ENCODE results near the gene SPRYD3. TPM values are rescaled to one million over a fixed set of nuclear protein-coding genes. Genes with fewer than 3 reads are reported as not detected.

The SPRYD3 gene
- total RNA-seq, 2 experiments from 2014 or later = 33.9 to 36.5 TPM

DNA sequence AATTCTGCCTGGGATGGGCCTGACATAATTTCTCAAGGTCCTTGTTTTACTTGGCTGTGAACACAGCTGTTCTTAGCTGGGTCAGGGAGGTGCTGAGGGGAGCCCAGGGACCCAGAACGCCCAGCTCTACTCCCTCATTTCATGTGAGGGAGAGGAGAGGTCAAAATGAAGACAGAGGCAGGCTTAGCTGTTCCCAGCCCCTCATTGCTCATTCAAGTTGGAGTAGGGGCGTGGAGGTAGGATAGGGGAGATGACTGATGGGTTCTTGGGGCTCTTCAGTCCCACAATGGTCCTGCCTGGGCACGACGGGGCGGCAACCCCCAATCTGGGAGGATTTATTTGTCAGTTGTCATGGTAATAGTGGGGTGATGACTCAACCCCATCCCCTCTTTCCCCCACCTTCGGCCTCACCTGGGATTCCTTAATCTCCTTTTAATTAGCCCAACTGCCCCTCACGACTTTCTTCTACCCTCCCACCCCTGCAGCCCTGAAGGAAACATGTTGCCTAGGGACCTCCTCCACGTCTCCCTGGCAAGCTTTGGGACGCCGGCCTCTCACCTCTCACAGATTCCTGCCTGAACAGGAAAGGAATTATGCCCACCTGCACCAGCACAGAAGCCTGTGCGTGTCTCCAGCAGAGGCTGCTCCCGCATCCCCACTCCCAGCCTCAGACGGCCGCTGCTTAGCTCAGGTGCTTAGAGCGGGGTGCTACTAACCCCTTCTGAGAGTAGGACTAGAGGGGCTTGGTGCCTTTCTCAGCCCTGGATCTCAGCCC is 10.2 kb downstream of the SPRYD3 start:
- POLR2A ChIA-PET = no interaction called here
- CTCF ChIA-PET = interaction anchor here (0.6 to 11.7 kb wide), 5 partner anchors 9 to 192 kb away, joined by 4 to 179 read pairs (median 56); partner anchors contain the start of genes IGFBP6, SOAT2, SPRYD3 and TNS2

- ChIA-PET POLR2A (no interaction called here), CTCF (interaction anchor here (1.8 to 11.7 kb wide), 6 partner anchors 10 to 32 kb away, joined by 4 to 179 read pairs (median 44); partner anchors contain the start of genes IGFBP6, SOAT2, SPRYD3 and TNS2)
Measured at GRCh38 chr12:53067993-53068770, 11.0 kb downstream of the SPRYD3 start.

DNA sequence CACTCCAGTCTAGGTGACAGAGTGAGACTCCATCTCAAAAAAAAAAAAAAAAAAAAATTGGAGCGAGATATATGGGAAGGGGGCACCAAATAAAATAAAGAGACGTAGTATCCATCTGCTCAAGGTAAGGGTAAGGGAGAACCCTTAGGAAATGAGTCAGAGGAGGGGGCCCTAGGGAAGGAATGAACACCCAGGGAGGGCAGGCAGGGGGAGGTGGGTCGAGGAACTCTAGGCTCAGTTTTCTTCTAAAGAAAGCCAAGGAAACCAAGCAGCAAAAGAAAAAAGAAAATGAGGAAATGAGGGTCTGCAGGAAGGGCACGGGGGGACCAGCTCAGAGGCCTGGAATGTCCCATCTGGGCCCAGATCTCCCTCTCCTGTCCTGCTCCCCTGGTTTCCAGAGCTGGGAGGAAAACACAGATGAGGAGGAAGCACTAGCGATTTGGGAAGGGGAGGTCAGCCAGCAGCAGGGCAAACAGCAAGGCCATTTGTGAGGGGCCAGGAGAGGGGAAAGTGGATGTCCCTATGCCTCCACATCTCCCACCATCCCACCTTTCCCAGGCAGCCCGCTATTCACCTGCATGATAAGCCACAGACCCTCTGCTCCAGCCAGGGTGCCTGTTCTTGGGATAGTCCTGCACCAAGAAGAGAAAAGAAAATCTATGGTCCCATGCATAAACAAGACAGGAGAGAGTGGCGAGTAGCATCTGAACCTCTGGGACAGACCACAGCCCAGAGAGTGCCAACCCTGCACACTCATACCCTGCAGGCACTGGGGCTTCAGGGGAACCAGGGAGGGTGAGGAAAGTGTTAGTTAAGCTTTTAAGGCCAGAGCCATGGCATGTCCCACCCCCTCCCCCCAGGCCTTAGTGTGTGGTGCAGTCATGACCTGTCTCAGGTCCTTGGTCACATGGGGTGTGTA is 11.9 kb downstream of the SPRYD3 start:
- ChIA-PET POLR2A (interaction anchor here (1.1 to 1.3 kb wide), 2 partner anchors 12 to 36 kb away, joined by 3 to 6 read pairs; partner anchors contain the start of genes SOAT2 and SPRYD3), CTCF (interaction anchor here (0.8 to 11.7 kb wide), 10 partner anchors 10 to 277 kb away, joined by 4 to 179 read pairs (median 15); partner anchors contain the start of genes IGFBP6, SOAT2, SPRYD3 and TNS2)

DNA sequence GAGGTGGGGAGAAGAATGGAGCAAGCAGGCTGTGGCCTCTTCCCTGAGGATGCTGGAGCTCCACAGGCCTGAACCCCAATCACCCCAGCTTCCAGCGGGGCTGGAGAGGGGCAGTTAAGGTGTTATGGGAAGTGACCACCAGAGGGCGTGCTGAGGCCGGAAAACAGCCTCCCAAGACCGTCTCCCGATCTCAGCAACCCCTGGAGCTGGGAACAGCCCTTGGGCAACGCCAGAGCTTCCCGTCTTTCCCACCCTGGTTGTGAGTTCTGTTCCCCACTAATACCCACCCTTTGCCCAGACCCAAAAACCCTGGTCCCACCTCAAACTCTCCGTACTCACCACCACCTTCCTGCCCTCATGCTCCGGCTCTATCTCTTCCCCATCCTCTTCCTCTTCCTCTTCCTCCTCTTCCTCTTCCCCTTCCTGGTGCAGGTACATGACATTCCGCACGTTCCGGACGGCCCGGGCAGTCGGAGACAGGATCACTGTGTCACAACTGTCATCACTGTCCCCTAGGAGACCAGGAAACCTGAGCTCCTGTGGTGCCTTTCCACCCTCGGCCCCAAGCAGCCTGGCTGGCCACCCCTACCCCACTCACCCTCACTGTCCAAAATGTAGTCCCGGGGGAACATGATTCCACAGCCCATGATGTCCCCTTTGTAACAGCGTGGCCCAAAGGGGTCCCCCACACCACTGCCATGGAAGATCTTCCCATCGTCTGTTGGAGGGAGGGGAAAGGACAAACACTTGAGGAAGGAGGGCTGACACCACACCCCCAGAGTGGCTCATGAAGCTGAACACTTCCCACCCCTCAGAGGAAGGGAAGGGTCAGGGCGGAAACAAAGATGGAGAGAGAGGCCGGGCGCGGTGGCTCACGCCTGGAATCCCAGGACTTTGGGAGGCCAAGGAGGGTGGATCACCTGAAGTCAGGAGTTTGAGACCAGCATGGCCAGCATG is 12.9 kb downstream of the SPRYD3 start:
- ChIA-PET POLR2A (interaction anchor here (0.7 to 1.3 kb wide), 3 partner anchors 13 to 37 kb away, joined by 3 to 6 read pairs (median 3); partner anchors contain the start of genes SOAT2 and SPRYD3), CTCF (interaction anchor here (0.6 to 11.7 kb wide), 25 partner anchors 8 to 355 kb away, joined by 3 to 179 read pairs (median 4); partner anchors contain the start of genes IGFBP6, MYG1, SOAT2 and SPRYD3)

- ChIA-PET CTCF (interaction anchor here (0.7 to 11.7 kb wide), 18 partner anchors 9 to 356 kb away, joined by 3 to 179 read pairs (median 6); partner anchors contain the start of genes IGFBP6, MYG1, SOAT2 and SPRYD3), POLR2A (interaction anchor here (0.7 kb wide), 1 partner anchor 34 kb away, joined by 3 read pairs; no protein-coding TSS in a partner anchor)
Measured at GRCh38 chr12:53065470-53065869, 13.7 kb downstream of the SPRYD3 start.

- POLR2A ChIA-PET = interaction anchor here (0.7 kb wide), 1 partner anchor 34 kb away, joined by 3 read pairs; no protein-coding TSS in a partner anchor
Measured at GRCh38 chr12:53064613-53065436, 14.4 kb downstream of the SPRYD3 start.

GRCh38 chr12:53063708-53064612 is 15.2 kb downstream of the SPRYD3 start:
- ChIA-PET CTCF (interaction anchor here (0.9 to 11.7 kb wide), 6 partner anchors 11 to 260 kb away, joined by 3 to 179 read pairs (median 36); partner anchors contain the start of genes IGFBP6, SOAT2, SPRYD3 and TNS2), POLR2A (no interaction called here)

More at GRCh38 chr12:53064613-53065436, 14.4 kb downstream of the SPRYD3 start:
- CTCF ChIA-PET = interaction anchor here (0.8 to 11.7 kb wide), 12 partner anchors 11 to 260 kb away, joined by 3 to 179 read pairs (median 8); partner anchors contain the start of genes IGFBP6, SOAT2, SPRYD3 and TNS2

- CTCF ChIA-PET = interaction anchor here (6.0 to 11.7 kb wide), 2 partner anchors 10 to 37 kb away, joined by 56 to 179 read pairs; partner anchors contain the start of genes IGFBP6, SOAT2 and TNS2
- POLR2A ChIA-PET = no interaction called here
Measured at GRCh38 chr12:53062977-53063707, 16.0 kb downstream of the SPRYD3 start.

- CTCF ChIA-PET = interaction anchor here (2.9 to 11.7 kb wide), 2 partner anchors 15 to 38 kb away, joined by 14 to 179 read pairs; partner anchors contain the start of genes IGFBP6 and SOAT2
- POLR2A ChIA-PET = interaction anchor here (0.9 kb wide), 1 partner anchor 17 kb away, joined by 3 read pairs; the partner anchor contains the start of gene SPRYD3
Measured at GRCh38 chr12:53062011-53062961, 16.9 kb downstream of the SPRYD3 start.

GRCh38 chr12:53061404-53062010 is 17.7 kb downstream of the SPRYD3 start:
- ChIA-PET POLR2A (interaction anchor here (0.9 kb wide), 1 partner anchor 18 kb away, joined by 3 read pairs; the partner anchor contains the start of gene SPRYD3), CTCF (interaction anchor here (2.9 to 11.7 kb wide), 2 partner anchors 14 to 39 kb away, joined by 14 to 179 read pairs; partner anchors contain the start of genes IGFBP6 and SOAT2)

- ChIA-PET CTCF (interaction anchor here (0.9 to 11.7 kb wide), 3 partner anchors 11 to 40 kb away, joined by 4 to 179 read pairs (median 14); partner anchors contain the start of genes IGFBP6 and SOAT2), POLR2A (no interaction called here)
Measured at GRCh38 chr12:53060721-53061276, 18.4 kb downstream of the SPRYD3 start.

DNA sequence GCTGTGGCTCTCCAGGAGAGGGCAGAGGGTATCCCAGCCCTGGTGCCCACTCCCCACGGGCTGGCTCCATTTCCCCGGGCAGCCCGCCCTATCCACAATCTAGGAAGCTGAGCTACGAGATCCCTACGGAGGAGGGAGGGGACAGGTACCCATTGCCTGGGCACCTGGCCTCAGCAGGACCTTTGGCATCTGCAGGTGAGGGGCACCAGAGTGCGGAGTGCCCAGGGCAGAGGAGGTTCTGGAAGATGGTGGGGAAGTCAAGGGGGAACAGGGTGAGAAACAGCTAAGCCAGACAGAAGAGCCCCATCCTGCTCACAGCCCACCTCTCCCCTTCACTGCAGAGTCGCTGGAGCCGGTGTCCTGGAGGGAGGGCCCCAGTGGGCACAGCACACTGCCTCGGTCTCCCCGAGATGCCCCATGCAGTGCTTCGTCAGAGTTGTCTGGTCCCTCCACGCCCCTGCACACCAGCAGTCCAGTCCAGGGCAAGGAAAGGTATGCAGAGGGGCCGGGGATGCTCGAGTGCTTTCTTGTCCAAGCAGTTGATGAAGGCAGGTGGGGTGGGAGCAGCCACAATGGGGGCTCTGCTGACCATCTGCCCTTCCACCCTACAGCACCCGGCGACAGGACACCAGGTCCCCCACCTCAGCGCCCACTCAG is 19.0 kb downstream of the SPRYD3 start:
- POLR2A ChIA-PET = no interaction called here
- CTCF ChIA-PET = interaction anchor here (0.9 to 2.9 kb wide), 2 partner anchors 12 to 13 kb away, joined by 4 to 14 read pairs; no protein-coding TSS in a partner anchor

Data from activated CD8-positive, alpha-beta memory T cell treated with anti-CD3 and anti-CD28 coated beads for 36 hours (primary cell).